Left lung (tissue), 10 donors: ENCODE data around the gene TMEM108. TPM values are rescaled to one million over a fixed set of nuclear protein-coding genes. Genes with fewer than 3 reads are reported as not detected.
A peak's percentile ranks its signal among the peaks of the same experiment; 100 is the strongest.

Source experiments
- ATAC-seq: fragments of 200-7000 bp; cut with Tn5 transposase; one replicate; pipeline ENCODE4 v1.9.1; 2020; ENCODE audit warnings: moderate library complexity
- DNase-seq, 4 donors: peaks; one replicate each; pipeline ENCODE4 v3.0.0-alpha.2; 2013 to 2020
- H3K27ac ChIP-seq, 2 donors: fragments of 200-600 bp; sonication (generic) in 1 of 2; one replicate each; pipeline versions ENCODE4 v1.5.0 to v1.8.0; 2020 to 2021
- H3K27me3 ChIP-seq, 2 donors: fragments of 200-600 bp; sonication (generic) in 1 of 2; one replicate each; pipeline versions ENCODE4 v1.5.0 to v1.8.0; 2020 to 2021
- H3K36me3 ChIP-seq, 2 donors: fragments of 200-600 bp; sonication (generic) in 1 of 2; one replicate each; pipeline versions ENCODE4 v1.5.0 to v1.8.0; 2020 to 2021
- H3K4me1 ChIP-seq, 2 donors: fragments of 200-600 bp; one replicate each; pipeline ENCODE4 v1.8.0; 2021
- H3K4me3 ChIP-seq, 2 donors: fragments of 200-600 bp; sonication (generic) in 1 of 2; one replicate each; pipeline versions ENCODE4 v1.5.0 to v1.8.0; 2020 to 2021; ENCODE audit warnings: mild to moderate bottlenecking in 1 of 2
- H3K9me3 ChIP-seq, 2 donors: fragments of 200-600 bp; sonication (generic) in 1 of 2; one replicate each; pipeline versions ENCODE4 v1.5.0 to v1.8.0; 2020 to 2021
- CTCF ChIP-seq, 2 donors: fragments of 200-600 bp; sonication (generic) in 1 of 2; IDR thresholded peaks; one replicate each; pipeline versions ENCODE4 v1.5.0 to v1.8.0; 2021; ENCODE audit warnings: antibody characterized with exemption in 2 of 2
- intact Hi-C, 2 donors: fragments of 100-400 bp; cut with DNase I; formaldehyde crosslinking; loops; one replicate each; pipeline versions ENCODE4 v1.11.2 to v1.14.2; 2022
- polyA plus RNA-seq, 6 donors: library from polyadenylated mRNA; unstranded; fragments of 120-200 nt; gene quantifications; one replicate each; pipeline ENCODE4 v1.2.1, GENCODE V29; 2013; ENCODE audit not compliant: insufficient read length in 6 of 6
- total RNA-seq, 2 donors: library from RNA; stranded (reverse); fragmentation: NEBNext Ultra II Directional; extraction: Animal tissue kit (Norgen Biotek cat#: 25700); gene quantifications; one replicate each; pipeline ENCODE4 v1.2.1, GENCODE V29; 2021
- donor health status: DM: no; HTN: yes; CAD: no.
- donor health status: DM: no; HTN: no; CAD: no.

TMEM108 gene
- total and polyA plus RNA-seq, 8 donors: 18.5 to 58.8 (median 43.7) TPM

DNA sequence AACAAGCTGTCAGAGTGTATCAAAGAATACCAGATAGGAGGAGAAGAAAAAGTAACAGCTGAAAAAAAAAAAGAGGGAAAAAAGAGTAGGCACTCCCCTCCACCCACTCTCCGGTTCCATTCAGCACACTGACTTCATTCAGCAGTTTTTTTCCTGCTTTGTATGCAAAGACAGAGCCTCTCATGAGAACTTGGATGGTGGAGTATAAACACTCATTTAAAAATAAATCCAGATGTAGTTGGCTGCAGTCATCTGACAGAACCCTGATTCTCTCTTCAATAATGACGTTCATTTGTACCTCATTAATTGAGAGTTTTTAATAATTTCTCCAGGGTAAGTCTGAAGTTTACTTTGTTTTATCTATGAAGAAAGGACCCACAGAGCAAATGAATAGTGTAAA, 81.0 kb downstream of the TMEM108 start:
- H3K27me3 ChIP-seq: no peaks in the 10 kb centered on the region
- DNase-seq: peak in 1 of 4 donors; percentile 68
- H3K36me3 ChIP-seq: no peaks in the 10 kb centered on the region
- no peaks in the 10 kb centered on the region for H3K9me3 ChIP-seq
- TF ChIP-seq CTCF (IDR thresholded peaks at IDR 0.05): no peak
- H3K4me3 ChIP-seq: no peak overlapping the region
- intact Hi-C loops: no loop called here
- no peak overlapping the region for H3K27ac ChIP-seq
- ATAC-seq: peak; percentile 42
- H3K4me1 ChIP-seq: no peaks in the 10 kb centered on the region

- no peak overlapping the region for H3K27ac ChIP-seq
- no peaks in the 10 kb centered on the region for H3K9me3 ChIP-seq
- H3K36me3 ChIP-seq: no peaks in the 10 kb centered on the region
- intact Hi-C loops: no loop called here
- no peak for ATAC-seq
- no peak for TF ChIP-seq CTCF (IDR thresholded peaks at IDR 0.05)
- DNase-seq: no peak
- no peaks in the 10 kb centered on the region for H3K4me1 ChIP-seq
- H3K27me3 ChIP-seq: no peaks in the 10 kb centered on the region
- H3K4me3 ChIP-seq: no peak overlapping the region
These were observed 83.3 kb downstream of the TMEM108 start for GRCh38 chr3:133121450-133121849.

DNA sequence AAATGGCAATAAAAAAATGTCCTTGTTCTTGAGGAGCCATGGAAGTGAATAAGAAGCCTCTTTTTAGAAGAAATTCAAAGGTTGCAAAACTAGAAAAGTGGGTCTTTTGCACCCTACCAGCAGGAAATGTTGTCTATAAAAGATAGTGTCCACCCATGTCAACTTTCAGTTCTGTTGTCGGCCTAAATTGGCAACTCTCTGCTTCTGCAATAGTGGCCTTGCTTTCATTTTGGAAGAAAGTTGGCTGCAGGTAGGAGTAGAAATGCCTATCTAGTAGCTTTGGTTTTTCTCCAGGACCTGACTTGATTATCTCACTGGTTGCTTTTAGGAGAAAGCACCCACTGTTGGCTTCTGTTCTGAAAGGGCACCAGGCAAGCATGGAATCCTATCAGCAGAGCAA, 85.4 kb downstream of the TMEM108 start:
- Histone ChIP-seq H3K27ac (no peak overlapping the region), H3K4me1 (no peaks in the 10 kb centered on the region), H3K27me3 (no peaks in the 10 kb centered on the region), H3K36me3 (no peaks in the 10 kb centered on the region), H3K9me3 (no peaks in the 10 kb centered on the region), H3K4me3 (no peak overlapping the region)
- DNase-seq (no peak), ATAC-seq (no peak)
- TF ChIP-seq CTCF (IDR thresholded peaks at IDR 0.05): no peak
- intact Hi-C loops: no loop called here

GRCh38 chr3:133124511-133124910, 86.3 kb downstream of the TMEM108 start:
- Histone ChIP-seq H3K4me1 (no peaks in the 10 kb centered on the region), H3K36me3 (no peaks in the 10 kb centered on the region), H3K9me3 (no peaks in the 10 kb centered on the region), H3K27ac (no peak overlapping the region), H3K27me3 (no peaks in the 10 kb centered on the region), H3K4me3 (no peak overlapping the region)
- ATAC-seq (peak; percentile 44), DNase-seq (peak in 2 of 4 donors; percentile 53 to 74)
- intact Hi-C loops: no loop called here
- TF ChIP-seq CTCF (IDR thresholded peaks at IDR 0.05): no peak

GRCh38 chr3:133125171-133125570, 87.0 kb downstream of the TMEM108 start:
- Histone ChIP-seq H3K36me3 (no peaks in the 10 kb centered on the region), H3K27ac (no peak overlapping the region), H3K4me1 (no peaks in the 10 kb centered on the region), H3K9me3 (no peaks in the 10 kb centered on the region), H3K27me3 (no peaks in the 10 kb centered on the region), H3K4me3 (no peak overlapping the region)
- ATAC-seq (no peak), DNase-seq (no peak)
- TF ChIP-seq CTCF (IDR thresholded peaks at IDR 0.05): no peak
- intact Hi-C loops: no loop called here
